NCI-H1694 (cell line): ENCODE data around the gene ABCA7.

ENCODE experiments used
- DNase-seq: peaks from one replicate; lab custom pipeline; 2025; lab: John Stamatoyannopoulos, UW

ABCA7 gene

GRCh38 chr19:1040476-1041271, 767 bp downstream of the ABCA7 start:
- peak; percentile 94 for DNase-seq

GRCh38 chr19:1041272-1041834, 1.4 kb downstream of the ABCA7 start:
- DNase-seq = no peak

GRCh38 chr19:1041835-1042685, 2.2 kb downstream of the ABCA7 start:
- peak; percentile 41 for DNase-seq

- peak; percentile 75 for DNase-seq
Observed at GRCh38 chr19:1042689-1043511, 3.0 kb downstream of the ABCA7 start.

- DNase-seq = no peak
Observed at GRCh38 chr19:1045247-1045603, 5.3 kb downstream of the ABCA7 start.

GRCh38 chr19:1046117-1046626, 6.3 kb downstream of the ABCA7 start:
- DNase-seq = no peak

GRCh38 chr19:1046836-1047695, 7.2 kb downstream of the ABCA7 start:
- no peak for DNase-seq

GRCh38 chr19:1047696-1048147, 7.8 kb downstream of the ABCA7 start:
- DNase-seq = no peak

GRCh38 chr19:1049106-1049505, 9.2 kb downstream of the ABCA7 start:
- DNase-seq = no peak

- no peak for DNase-seq
Observed at GRCh38 chr19:1049800-1050199, 9.9 kb downstream of the ABCA7 start.

- DNase-seq = no peak
Observed at GRCh38 chr19:1050989-1051788, 11.3 kb downstream of the ABCA7 start.

- no peak for DNase-seq
Observed at GRCh38 chr19:1051791-1052190, 11.9 kb downstream of the ABCA7 start.

GRCh38 chr19:1052349-1052975, 12.6 kb downstream of the ABCA7 start:
- DNase-seq = no peak

GRCh38 chr19:1053176-1054101, 13.5 kb downstream of the ABCA7 start:
- no peak for DNase-seq

GRCh38 chr19:1054102-1055027, 14.5 kb downstream of the ABCA7 start:
- DNase-seq = no peak

- DNase-seq = no peak
Observed at GRCh38 chr19:1055028-1055425, 15.1 kb downstream of the ABCA7 start.
